CD4-positive, alpha-beta T cell (primary cell): ENCODE measurements around the gene BCL2L11. TPM values are rescaled to one million over a fixed set of nuclear protein-coding genes. Genes with fewer than 3 reads are reported as not detected.

ENCODE experiments used
- ATAC-seq: fragments of 200-7000 bp; cut with Tn5 transposase; one replicate; pipeline ENCODE4 v1.10.0; 2022; ENCODE audit warnings: mild to moderate bottlenecking; ENCODE audit not compliant: poor library complexity
- CTCF ChIA-PET: fragments of 350-600 bp; sonication (Branson Sonifier 250); formaldehyde crosslinking; loops from one replicate; lab custom pipeline; 2021; ENCODE audit warnings: antibody characterized with exemption, inconsistent platforms; lab: Charles Lee
- POLR2A ChIA-PET: fragments of 350-600 bp; sonication (Branson Sonifier 250); formaldehyde crosslinking; loops from one replicate; lab custom pipeline; 2021; ENCODE audit warnings: antibody characterized with exemption, inconsistent platforms; lab: Charles Lee
- DNase-seq, 14 experiments: peaks; one replicate each; pipeline ENCODE4 v3.0.0-alpha.2; 2013 to 2020; ENCODE audit warnings: mixed read lengths in 2 of 14
- H3K27ac ChIP-seq, 2 donors: one replicate each; pipeline versions ENCODE4 v1.5.1 to v1.7.0; 2013; ENCODE audit warnings: low read length in 2 of 2, low read depth in 1 of 2, mild to moderate bottlenecking in 1 of 2
- H3K27me3 ChIP-seq, 2 experiments: 1 replicate in 1 of 2; 2 replicates in 1 of 2; pipeline versions ENCODE4 v1.6.1 to v1.7.0; 2013; ENCODE audit warnings: low read length in 2 of 2, control low read depth in 1 of 2, mild to moderate bottlenecking in 1 of 2, moderate library complexity in 1 of 2; ENCODE audit not compliant: insufficient read depth in 2 of 2, control insufficient read depth in 1 of 2
- H3K36me3 ChIP-seq: one replicate; pipeline ENCODE4 v1.6.1; 2013; ENCODE audit warnings: low read length, control low read depth; ENCODE audit not compliant: insufficient read depth
- H3K4me1 ChIP-seq: one replicate; pipeline ENCODE4 v1.6.1; 2013; ENCODE audit warnings: low read length, control low read depth; ENCODE audit not compliant: insufficient read depth
- H3K4me3 ChIP-seq: one replicate; pipeline ENCODE4 v1.5.1; 2013; ENCODE audit warnings: mild to moderate bottlenecking, low read length, moderate library complexity
- H3K9me3 ChIP-seq, 2 experiments: 1 replicate in 1 of 2; 2 replicates in 1 of 2; pipeline versions ENCODE4 v1.6.1 to v1.7.0; 2013; ENCODE audit warnings: low read length in 2 of 2, mild to moderate bottlenecking in 2 of 2, control low read depth in 1 of 2, moderate library complexity in 1 of 2; ENCODE audit not compliant: control insufficient read depth in 1 of 2, insufficient read depth in 1 of 2
- H3K27ac Mint-ChIP-seq: one replicate; pipeline ENCODE4 v1.8.0; 2020; ENCODE audit warnings: mixed read lengths
- H3K27me3 Mint-ChIP-seq: one replicate; pipeline ENCODE4 v1.8.0; 2021; ENCODE audit warnings: mixed read lengths
- H3K36me3 Mint-ChIP-seq: one replicate; pipeline ENCODE4 v1.8.0; 2021; ENCODE audit warnings: low read depth, mixed read lengths
- H3K4me1 Mint-ChIP-seq: one replicate; pipeline ENCODE4 v1.8.0; 2021; ENCODE audit warnings: low read depth, mixed read lengths
- H3K4me3 Mint-ChIP-seq: one replicate; pipeline ENCODE4 v1.8.0; 2020; ENCODE audit warnings: mild to moderate bottlenecking, mixed read lengths
- H3K9me3 Mint-ChIP-seq: one replicate; pipeline ENCODE4 v1.8.0; 2020; ENCODE audit warnings: mixed read lengths
- CTCF ChIP-seq: fragments of 200-600 bp; IDR thresholded peaks from one replicate; pipeline ENCODE4 v1.8.0; 2022; ENCODE audit warnings: antibody characterized with exemption, mild to moderate bottlenecking
- intact Hi-C, 2 experiments: fragments of 100-400 bp; cut with DNase I in 1 of 2; cut with micrococcal nuclease in 1 of 2; formaldehyde crosslinking; loops; one replicate each; pipeline versions ENCODE4 v1.15.1 to v1.9.0; 2023 to 2025; cut with DNase I, micrococcal nuclease
- total RNA-seq, 174 experiments: library from RNA in 2 of 174; stranded (reverse) in 2 of 174; gene quantifications; one replicate each; pipeline ENCODE4 v1.2.3 and lab custom pipeline; 2021 to 2026

Gene BCL2L11
- total RNA-seq, 2 experiments from 2014 or later = 48.6 to 50.1 TPM

- Mint-ChIP-seq H3K4me3 (no peak overlapping the region), H3K9me3 (peaks cover 9% of the 10 kb centered on the region), H3K27me3 (no peaks in the 10 kb centered on the region), H3K27ac (no peak overlapping the region), H3K36me3 (peaks cover 2% of the 10 kb centered on the region), H3K4me1 (no peaks in the 10 kb centered on the region)
- intact Hi-C loops = no loop called here
- DNase-seq = no peak
- no peak overlapping the region for H3K27ac ChIP-seq
- ChIA-PET POLR2A (no interaction called here), CTCF (no interaction called here)
- no peaks in the 10 kb centered on the region for H3K27me3 ChIP-seq
- no peaks in the 10 kb centered on the region for H3K4me1 ChIP-seq
- no peak for TF ChIP-seq CTCF
- no peak overlapping the region for H3K4me3 ChIP-seq
- peaks cover 0 to 12% of the 10 kb centered on the region in 2 experiments for H3K9me3 ChIP-seq
- H3K36me3 ChIP-seq = no peaks in the 10 kb centered on the region
- no peak for ATAC-seq
Observed at GRCh38 chr2:111210036-111210435, 89.3 kb downstream of the BCL2L11 start.

- Histone ChIP-seq H3K4me1 (no peaks in the 10 kb centered on the region), H3K36me3 (no peaks in the 10 kb centered on the region), H3K9me3 (peaks cover 9 to 12% of the 10 kb centered on the region in 2 experiments), H3K27me3 (no peaks in the 10 kb centered on the region), H3K27ac (no peak overlapping the region), H3K4me3 (no peak overlapping the region)
- Mint-ChIP-seq H3K4me1 (no peaks in the 10 kb centered on the region), H3K27ac (no peak overlapping the region), H3K9me3 (peaks cover 11% of the 10 kb centered on the region), H3K4me3 (no peak overlapping the region), H3K36me3 (peaks cover 6% of the 10 kb centered on the region), H3K27me3 (no peaks in the 10 kb centered on the region)
- DNase-seq = no peak
- intact Hi-C loops = no loop called here
- ChIA-PET CTCF (no interaction called here), POLR2A (no interaction called here)
- no peak for ATAC-seq
- no peak for TF ChIP-seq CTCF
Observed at GRCh38 chr2:111213877-111214276, 93.2 kb downstream of the BCL2L11 start.

GRCh38 chr2:111216811-111217652 lies 96.3 kb downstream of the BCL2L11 start:
- CTCF ChIA-PET = no interaction called here
- H3K27me3 ChIP-seq = no peaks in the 10 kb centered on the region
- H3K4me1 Mint-ChIP-seq = no peaks in the 10 kb centered on the region
- ATAC-seq (no peak), DNase-seq (no peak)
- H3K27ac ChIP-seq = no peak overlapping the region
- peaks cover 11% of the 10 kb centered on the region for H3K9me3 Mint-ChIP-seq
- intact Hi-C loops = no loop called here
- no peaks in the 10 kb centered on the region for H3K4me1 ChIP-seq
- H3K4me3 Mint-ChIP-seq = no peak overlapping the region
- H3K9me3 ChIP-seq = peaks cover 9 to 12% of the 10 kb centered on the region in 2 experiments
- H3K36me3 Mint-ChIP-seq = peaks cover 6% of the 10 kb centered on the region
- peaks cover 5% of the 10 kb centered on the region for H3K27me3 Mint-ChIP-seq
- no peaks in the 10 kb centered on the region for H3K36me3 ChIP-seq
- H3K27ac Mint-ChIP-seq = no peak overlapping the region
- H3K4me3 ChIP-seq = no peak overlapping the region
- POLR2A ChIA-PET = no interaction called here
- TF ChIP-seq CTCF = no peak
